ENCODE results near the gene CHAT.
"Not testable (repeated sequence)": the region's sequence is repeated elsewhere in the genome, so short reads cannot be mapped to it uniquely, and the experiment has no call there.

CHAT gene

GRCh38 chr10:49662169-49662830 is 48.5 kb downstream of the CHAT start:
- Histone ChIP-seq H3K9me3 (replicated peaks; ENCODE audit: low read length) (no peaks in the 10 kb centered on the region), H3K36me3 (ENCODE audit: insufficient read depth, low read length) (no peaks in the 10 kb centered on the region), H3K4me2 (ENCODE audit: low read length) (no peak overlapping the region), H3K4me3 (ENCODE audit: low read length) (no peak overlapping the region), H3K9ac (ENCODE audit: low read depth, low read length) (no peak overlapping the region), H3K4me1 (ENCODE audit: control insufficient read depth, insufficient read depth, low read length) (no peaks in the 10 kb centered on the region), H3K27me3 (ENCODE audit: control insufficient read depth, insufficient read depth, low read length) (peaks cover 38% of the 10 kb centered on the region)

GRCh38 chr10:49663596-49663995 is 49.8 kb downstream of the CHAT start:
- no peak overlapping the region for H3K4me2 ChIP-seq (ENCODE audit: low read length)
- H3K36me3 ChIP-seq (ENCODE audit: insufficient read depth, low read length): no peaks in the 10 kb centered on the region
- no peaks in the 10 kb centered on the region for H3K4me1 ChIP-seq (ENCODE audit: control insufficient read depth, insufficient read depth, low read length)
- peaks cover 49% of the 10 kb centered on the region for H3K27me3 ChIP-seq (ENCODE audit: control insufficient read depth, insufficient read depth, low read length)
- no peak overlapping the region for H3K9ac ChIP-seq (ENCODE audit: low read depth, low read length)
- no peaks in the 10 kb centered on the region for H3K9me3 ChIP-seq (replicated peaks; ENCODE audit: low read length)
- no peak overlapping the region for H3K4me3 ChIP-seq (ENCODE audit: low read length)

- no peaks in the 10 kb centered on the region for H3K4me1 ChIP-seq (ENCODE audit: control insufficient read depth, insufficient read depth, low read length)
- H3K36me3 ChIP-seq (ENCODE audit: insufficient read depth, low read length): no peaks in the 10 kb centered on the region
- peaks cover 55% of the 10 kb centered on the region for H3K27me3 ChIP-seq (ENCODE audit: control insufficient read depth, insufficient read depth, low read length)
- H3K9ac ChIP-seq (ENCODE audit: low read depth, low read length): no peak overlapping the region
- H3K9me3 ChIP-seq (replicated peaks; ENCODE audit: low read length): no peaks in the 10 kb centered on the region
- no peak overlapping the region for H3K4me2 ChIP-seq (ENCODE audit: low read length)
- H3K4me3 ChIP-seq (ENCODE audit: low read length): no peak overlapping the region
Observed at GRCh38 chr10:49664006-49664841, 50.4 kb downstream of the CHAT start.

GRCh38 chr10:49664842-49665355 is 51.1 kb downstream of the CHAT start:
- Histone ChIP-seq H3K4me3 (ENCODE audit: low read length) (no peak overlapping the region), H3K27me3 (ENCODE audit: control insufficient read depth, insufficient read depth, low read length) (peaks cover 57% of the 10 kb centered on the region), H3K4me2 (ENCODE audit: low read length) (no peak overlapping the region), H3K4me1 (ENCODE audit: control insufficient read depth, insufficient read depth, low read length) (no peaks in the 10 kb centered on the region), H3K36me3 (ENCODE audit: insufficient read depth, low read length) (no peaks in the 10 kb centered on the region), H3K9me3 (replicated peaks; ENCODE audit: low read length) (no peaks in the 10 kb centered on the region), H3K9ac (ENCODE audit: low read depth, low read length) (no peak overlapping the region)

- Histone ChIP-seq H3K4me3 (ENCODE audit: low read length) (no peak overlapping the region), H3K4me1 (ENCODE audit: control insufficient read depth, insufficient read depth, low read length) (no peaks in the 10 kb centered on the region), H3K27me3 (ENCODE audit: control insufficient read depth, insufficient read depth, low read length) (peaks cover 63% of the 10 kb centered on the region), H3K36me3 (ENCODE audit: insufficient read depth, low read length) (no peaks in the 10 kb centered on the region), H3K4me2 (ENCODE audit: low read length) (no peak overlapping the region), H3K9ac (ENCODE audit: low read depth, low read length) (no peak overlapping the region), H3K9me3 (replicated peaks; ENCODE audit: low read length) (no peaks in the 10 kb centered on the region)
Observed at GRCh38 chr10:49666054-49666615, 52.3 kb downstream of the CHAT start.

- no peaks in the 10 kb centered on the region for H3K4me1 ChIP-seq (ENCODE audit: control insufficient read depth, insufficient read depth, low read length)
- H3K36me3 ChIP-seq (ENCODE audit: insufficient read depth, low read length): no peaks in the 10 kb centered on the region
- H3K4me3 ChIP-seq (ENCODE audit: low read length): no peak overlapping the region
- H3K9ac ChIP-seq (ENCODE audit: low read depth, low read length): no peak overlapping the region
- no peak overlapping the region for H3K4me2 ChIP-seq (ENCODE audit: low read length)
- H3K9me3 ChIP-seq (replicated peaks; ENCODE audit: low read length): no peaks in the 10 kb centered on the region
- H3K27me3 ChIP-seq (ENCODE audit: control insufficient read depth, insufficient read depth, low read length): peaks cover 68% of the 10 kb centered on the region
Observed at GRCh38 chr10:49666685-49667084, 52.8 kb downstream of the CHAT start.

- H3K36me3 ChIP-seq (ENCODE audit: insufficient read depth, low read length): no peaks in the 10 kb centered on the region
- H3K27me3 ChIP-seq (ENCODE audit: control insufficient read depth, insufficient read depth, low read length): peaks cover 69% of the 10 kb centered on the region
- no peaks in the 10 kb centered on the region for H3K4me1 ChIP-seq (ENCODE audit: control insufficient read depth, insufficient read depth, low read length)
- no peaks in the 10 kb centered on the region for H3K9me3 ChIP-seq (replicated peaks; ENCODE audit: low read length)
- no peak overlapping the region for H3K4me3 ChIP-seq (ENCODE audit: low read length)
- no peak overlapping the region for H3K4me2 ChIP-seq (ENCODE audit: low read length)
- no peak overlapping the region for H3K9ac ChIP-seq (ENCODE audit: low read depth, low read length)
Observed at GRCh38 chr10:49667991-49668390, 54.2 kb downstream of the CHAT start.

- H3K4me3 ChIP-seq (ENCODE audit: low read length): no peak overlapping the region
- peaks cover 67% of the 10 kb centered on the region for H3K27me3 ChIP-seq (ENCODE audit: control insufficient read depth, insufficient read depth, low read length)
- no peak overlapping the region for H3K4me2 ChIP-seq (ENCODE audit: low read length)
- H3K4me1 ChIP-seq (ENCODE audit: control insufficient read depth, insufficient read depth, low read length): no peaks in the 10 kb centered on the region
- no peak overlapping the region for H3K9ac ChIP-seq (ENCODE audit: low read depth, low read length)
- H3K36me3 ChIP-seq (ENCODE audit: insufficient read depth, low read length): no peaks in the 10 kb centered on the region
- no peaks in the 10 kb centered on the region for H3K9me3 ChIP-seq (replicated peaks; ENCODE audit: low read length)
Observed at GRCh38 chr10:49668684-49669083, 54.8 kb downstream of the CHAT start.

GRCh38 chr10:49678827-49679479 is 65.1 kb downstream of the CHAT start:
- peaks cover 3% of the 10 kb centered on the region for H3K4me1 ChIP-seq (ENCODE audit: control insufficient read depth, insufficient read depth, low read length)
- peak overlapping the region; percentile 62 for H3K4me2 ChIP-seq (ENCODE audit: low read length)
- no peak overlapping the region for H3K9ac ChIP-seq (ENCODE audit: low read depth, low read length)
- no peaks in the 10 kb centered on the region for H3K9me3 ChIP-seq (replicated peaks; ENCODE audit: low read length)
- peaks cover 29% of the 10 kb centered on the region for H3K27me3 ChIP-seq (ENCODE audit: control insufficient read depth, insufficient read depth, low read length)
- H3K4me3 ChIP-seq (ENCODE audit: low read length): peak overlapping the region; percentile 47
- no peaks in the 10 kb centered on the region for H3K36me3 ChIP-seq (ENCODE audit: insufficient read depth, low read length)

- H3K4me2 ChIP-seq (ENCODE audit: low read length): peak within 1 kb of the TSS; percentile 62
- H3K9me3 ChIP-seq (replicated peaks; ENCODE audit: low read length): no peaks in the 10 kb centered on the region
- no peak within 1 kb of the TSS for H3K9ac ChIP-seq (ENCODE audit: low read depth, low read length)
- no peaks in the 10 kb centered on the region for H3K36me3 ChIP-seq (ENCODE audit: insufficient read depth, low read length)
- H3K27me3 ChIP-seq (ENCODE audit: control insufficient read depth, insufficient read depth, low read length): peaks cover 25% of the 10 kb centered on the region
- H3K4me1 ChIP-seq (ENCODE audit: control insufficient read depth, insufficient read depth, low read length): peaks cover 3% of the 10 kb centered on the region
- peak within 1 kb of the TSS; percentile 47 for H3K4me3 ChIP-seq (ENCODE audit: low read length)
Observed at GRCh38 chr10:49679480-49679893, 65.7 kb downstream of the CHAT start, which contains the start of gene C10orf53. TSS of gene C10orf53 (plus strand) at chr10:49679651. CDS start at chr10:49679698, 47 bp downstream.

- H3K9me3 ChIP-seq (replicated peaks; ENCODE audit: low read length); H3K4me1 ChIP-seq (ENCODE audit: control insufficient read depth, insufficient read depth, low read length); H3K4me3 ChIP-seq (ENCODE audit: low read length); H3K9ac ChIP-seq (ENCODE audit: low read depth, low read length); H3K4me2 ChIP-seq (ENCODE audit: low read length); H3K36me3 ChIP-seq (ENCODE audit: insufficient read depth, low read length): not testable (repeated sequence)
- peaks cover 25% of the 10 kb centered on the region for H3K27me3 ChIP-seq (ENCODE audit: control insufficient read depth, insufficient read depth, low read length)
Observed at GRCh38 chr10:49682449-49682848, 68.6 kb downstream of the CHAT start.
